GM19395 (cell line): Measurements from ENCODE around the gene CCM2.

Experiments
- ATAC-seq: cut with Tn5 transposase; IDR thresholded peaks from one replicate; pipeline ENCODE4 v1.9.1; 2021; ENCODE audit warnings: mild to moderate bottlenecking, moderate library complexity; ENCODE audit not compliant: unreplicated experiment

The CCM2 gene

DNA sequence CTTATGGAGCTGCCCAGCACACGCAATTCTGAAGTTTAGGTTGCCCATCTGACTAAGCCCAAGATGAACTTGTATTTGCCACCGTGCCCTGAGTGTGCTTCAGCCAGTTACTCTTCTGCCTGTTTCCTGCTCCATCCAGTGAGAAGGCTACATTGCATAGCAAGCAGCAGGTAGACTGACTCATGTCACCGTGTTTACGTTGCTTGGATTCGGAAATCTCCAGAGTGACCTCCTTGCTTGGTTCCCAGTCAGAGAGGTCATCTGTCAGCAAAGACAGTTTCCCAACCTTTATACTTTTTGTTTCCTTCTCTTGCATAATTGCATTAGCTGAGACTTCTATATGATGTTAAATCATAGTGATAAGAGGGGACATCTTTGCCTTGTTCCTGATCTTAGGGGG is 57.9 kb downstream of the CCM2 start:
- no peak for ATAC-seq

DNA sequence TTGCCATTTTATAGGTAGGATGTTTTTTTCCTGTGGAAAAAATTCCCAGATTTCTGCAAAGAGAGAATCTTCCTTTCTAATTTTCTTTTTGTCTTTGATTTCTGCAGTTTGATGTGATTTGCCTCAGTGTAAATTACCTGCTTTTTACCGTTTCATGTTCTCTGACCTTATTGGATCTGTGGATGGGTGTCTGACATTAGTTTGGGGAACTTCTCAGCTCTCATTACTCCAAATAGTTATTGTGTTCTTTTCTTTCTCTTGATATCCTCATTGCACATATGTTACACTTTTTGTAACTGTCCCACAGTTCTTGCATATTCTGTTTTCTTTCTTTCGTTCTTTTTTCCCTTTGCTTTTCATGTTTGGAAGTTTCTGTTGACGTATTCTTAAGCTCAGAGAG is 60.3 kb downstream of the CCM2 start:
- ATAC-seq: no peak

DNA sequence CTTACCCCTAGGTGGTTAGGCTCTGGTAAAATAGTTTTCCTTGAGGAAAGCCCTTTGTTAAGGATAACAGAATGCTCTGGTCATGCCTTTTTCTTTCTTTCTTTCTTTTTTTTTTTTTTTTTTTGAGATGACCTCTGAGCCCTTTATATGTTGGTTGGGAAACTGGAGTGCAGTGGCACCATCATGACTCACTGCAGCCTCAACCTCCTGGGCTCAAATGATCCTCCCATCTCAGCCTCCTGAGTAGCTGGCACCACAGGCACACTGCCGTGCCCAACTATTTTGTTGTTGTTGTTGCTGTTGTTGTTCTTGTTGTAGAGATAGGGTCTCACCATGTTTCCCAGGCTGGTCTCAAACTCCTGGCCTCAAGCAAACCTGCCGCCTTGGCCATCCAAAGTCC is 61.4 kb downstream of the CCM2 start:
- no peak for ATAC-seq

DNA sequence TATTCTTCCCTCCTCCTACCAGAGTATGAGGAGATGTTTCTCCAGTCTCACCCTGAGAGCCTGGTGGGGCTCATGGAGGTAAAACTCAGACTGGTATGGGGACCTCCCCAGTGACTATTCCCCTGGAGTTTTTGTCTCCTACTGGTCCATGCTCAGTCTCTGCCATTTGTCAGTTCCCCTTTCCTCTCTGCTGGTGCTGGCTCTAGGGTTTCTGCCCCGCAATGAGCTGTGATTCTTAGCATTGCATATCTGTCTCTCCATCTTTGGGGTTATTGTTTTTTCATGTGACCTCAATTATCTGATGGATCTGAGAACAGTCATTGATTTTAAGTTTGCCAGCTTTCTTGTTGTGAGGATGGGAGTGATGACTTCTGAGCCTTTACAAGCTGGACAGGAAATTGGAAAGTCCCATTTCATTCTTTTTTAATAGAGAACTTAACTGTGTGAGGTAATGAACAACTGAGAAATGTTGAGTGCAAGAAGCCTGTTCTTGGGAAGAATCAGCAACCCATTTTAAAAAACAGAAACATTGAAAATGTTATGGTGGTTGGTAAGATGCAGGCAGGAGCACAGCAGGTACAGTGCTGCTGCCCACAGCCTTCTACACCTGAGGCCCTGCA is 61.9 kb downstream of the CCM2 start:
- ATAC-seq: no peak

DNA sequence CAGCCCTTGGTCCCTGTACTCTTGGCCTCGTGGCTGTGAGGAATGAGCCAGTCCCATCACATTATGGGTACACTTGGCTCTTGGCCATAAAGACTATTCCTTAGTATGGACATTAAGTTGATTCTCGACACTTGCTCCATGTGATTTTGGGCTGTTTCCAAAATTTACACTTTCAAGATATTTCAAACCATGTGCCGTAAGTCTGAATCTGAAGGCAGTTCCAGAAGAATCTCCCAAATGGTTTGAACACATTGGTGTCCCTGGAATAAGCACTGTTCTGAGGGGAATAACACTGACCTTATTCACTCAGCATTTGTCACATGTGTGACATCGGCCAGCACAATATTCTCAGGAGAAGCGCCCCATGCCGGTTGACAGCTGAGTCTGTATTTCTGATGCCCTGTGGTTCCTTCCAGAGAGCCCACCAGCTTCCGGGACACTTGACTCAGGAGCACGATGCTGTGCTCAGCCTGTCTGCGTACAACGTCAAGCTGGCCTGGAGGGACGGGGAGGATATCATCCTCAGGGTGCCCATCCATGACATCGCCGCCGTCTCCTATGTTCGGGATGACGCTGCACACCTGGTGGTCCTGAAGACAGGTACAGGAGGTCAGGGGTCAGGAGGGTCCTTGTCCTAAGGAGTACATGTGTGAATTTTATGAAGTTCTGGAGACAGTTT is 64.2 kb downstream of the CCM2 start:
- ATAC-seq: no peak

DNA sequence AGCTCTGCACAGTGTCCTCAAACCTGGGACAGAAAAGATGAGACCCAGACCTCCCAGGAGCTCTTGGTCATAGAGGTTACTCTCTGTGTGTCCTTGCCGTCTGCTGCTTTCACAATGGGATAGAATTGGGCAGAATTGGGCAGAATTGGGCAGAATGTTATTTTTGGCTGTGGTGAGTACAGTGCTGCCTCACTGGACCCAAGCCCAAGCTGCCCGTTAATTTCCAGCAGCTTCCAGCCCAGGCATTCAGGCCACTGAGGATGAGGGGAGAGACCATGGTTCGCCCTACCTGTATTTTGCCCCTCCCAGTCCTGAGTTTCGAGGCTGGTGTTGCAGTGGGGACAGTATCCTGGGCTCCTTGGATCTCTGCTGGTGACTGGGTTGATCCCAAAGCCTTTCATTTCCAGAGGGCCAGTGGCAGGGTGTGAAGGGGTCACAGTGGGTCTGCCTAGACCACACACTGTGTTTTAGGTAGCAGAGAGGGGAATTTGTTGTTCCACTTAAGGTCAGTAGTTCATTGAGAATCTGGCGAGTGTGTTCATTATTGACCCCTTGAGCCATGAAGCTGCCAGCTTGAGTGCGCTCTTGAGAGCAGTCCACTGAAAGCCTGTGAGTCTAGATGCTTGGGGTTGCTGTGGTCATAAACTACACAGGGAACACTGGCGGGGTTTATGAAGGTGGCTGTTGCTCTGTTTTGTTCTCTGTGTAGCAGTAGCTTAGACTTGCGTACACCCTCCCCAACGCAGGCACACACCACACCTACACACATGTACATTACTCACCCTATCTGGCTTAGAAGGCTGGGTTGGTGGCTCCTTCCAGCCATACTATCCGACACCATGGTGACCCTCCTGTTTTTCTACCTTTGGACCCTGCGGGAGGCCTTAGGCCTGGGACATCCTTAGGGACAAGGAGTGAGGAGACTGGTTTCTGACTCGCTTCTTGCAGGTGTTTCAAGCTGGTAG is 65.3 kb downstream of the CCM2 start:
- no peak for ATAC-seq

DNA sequence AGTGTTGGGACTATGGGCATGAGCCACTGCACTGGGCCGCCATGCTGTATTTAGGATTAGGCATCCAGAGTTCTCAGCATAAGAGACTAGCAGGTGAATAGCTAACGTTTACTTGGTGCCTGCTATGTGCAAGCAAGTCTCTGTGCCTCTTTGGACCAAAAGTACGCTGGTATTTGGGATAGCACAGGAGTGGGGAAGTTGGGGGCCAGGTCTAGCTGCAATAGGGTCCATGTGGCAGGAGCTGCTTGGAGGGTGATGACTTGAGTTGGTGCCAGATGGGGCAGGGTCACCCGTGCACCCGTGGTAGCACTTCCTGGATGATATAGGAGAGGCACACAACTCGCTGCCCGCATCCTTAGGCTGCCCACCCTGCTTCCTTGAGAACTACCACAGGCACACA is 66.4 kb downstream of the CCM2 start:
- ATAC-seq: no peak

DNA sequence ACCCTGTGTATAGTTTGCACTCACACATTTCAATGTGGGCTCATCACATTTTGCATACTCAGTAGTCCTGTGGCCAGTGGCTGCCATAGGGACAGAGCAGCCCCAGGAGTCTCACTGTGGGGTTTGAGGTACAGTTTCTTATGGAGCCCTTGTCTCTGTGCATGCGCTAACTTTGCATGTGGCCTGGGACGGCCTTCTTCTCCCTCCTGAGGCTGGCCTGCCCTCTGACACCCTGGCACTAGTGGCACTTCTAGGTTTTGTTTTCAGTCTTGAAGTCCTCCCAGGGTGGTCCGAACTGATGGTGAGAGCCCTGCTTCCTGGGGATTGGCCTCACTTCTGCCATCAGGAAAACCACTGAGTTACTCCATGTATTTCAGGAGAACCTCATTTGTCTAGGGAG is 67.6 kb downstream of the CCM2 start:
- no peak for ATAC-seq

DNA sequence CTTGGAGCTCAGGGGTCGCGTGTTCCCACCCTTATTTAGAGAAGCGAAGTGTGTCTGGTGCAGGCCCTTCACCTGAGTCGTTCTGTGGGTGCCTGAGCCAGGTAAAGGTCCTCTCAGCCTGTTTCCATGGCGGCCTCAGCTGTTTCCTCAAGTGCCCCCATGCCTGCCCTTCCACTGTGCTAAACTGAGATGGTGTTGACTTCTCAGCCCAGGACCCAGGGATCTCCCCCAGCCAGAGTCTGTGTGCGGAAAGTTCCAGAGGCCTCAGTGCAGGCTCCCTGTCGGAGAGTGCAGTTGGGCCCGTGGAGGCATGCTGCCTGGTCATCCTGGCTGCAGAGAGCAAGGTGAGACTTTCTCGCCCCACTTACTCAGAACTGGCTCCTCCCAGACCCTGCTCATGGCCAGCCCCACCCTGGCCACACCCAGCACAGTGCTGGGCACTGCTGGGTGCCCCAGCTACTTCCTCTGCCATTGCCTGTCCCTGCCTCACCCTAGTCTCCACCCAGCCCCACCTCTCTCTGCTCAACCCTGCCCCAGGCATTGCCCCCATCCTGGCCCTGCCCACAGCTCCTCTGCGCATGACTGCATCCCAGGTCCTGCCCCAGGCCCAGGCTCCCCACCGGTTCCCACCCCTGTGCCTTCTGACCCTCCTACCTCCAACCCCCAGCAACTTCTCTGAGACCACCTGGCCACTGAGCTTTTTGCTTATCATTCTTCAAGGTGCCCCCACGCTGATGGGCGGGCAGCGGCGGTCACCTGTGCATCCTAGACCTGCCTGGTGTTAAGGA is 68.4 kb downstream of the CCM2 start:
- ATAC-seq: no peak

DNA sequence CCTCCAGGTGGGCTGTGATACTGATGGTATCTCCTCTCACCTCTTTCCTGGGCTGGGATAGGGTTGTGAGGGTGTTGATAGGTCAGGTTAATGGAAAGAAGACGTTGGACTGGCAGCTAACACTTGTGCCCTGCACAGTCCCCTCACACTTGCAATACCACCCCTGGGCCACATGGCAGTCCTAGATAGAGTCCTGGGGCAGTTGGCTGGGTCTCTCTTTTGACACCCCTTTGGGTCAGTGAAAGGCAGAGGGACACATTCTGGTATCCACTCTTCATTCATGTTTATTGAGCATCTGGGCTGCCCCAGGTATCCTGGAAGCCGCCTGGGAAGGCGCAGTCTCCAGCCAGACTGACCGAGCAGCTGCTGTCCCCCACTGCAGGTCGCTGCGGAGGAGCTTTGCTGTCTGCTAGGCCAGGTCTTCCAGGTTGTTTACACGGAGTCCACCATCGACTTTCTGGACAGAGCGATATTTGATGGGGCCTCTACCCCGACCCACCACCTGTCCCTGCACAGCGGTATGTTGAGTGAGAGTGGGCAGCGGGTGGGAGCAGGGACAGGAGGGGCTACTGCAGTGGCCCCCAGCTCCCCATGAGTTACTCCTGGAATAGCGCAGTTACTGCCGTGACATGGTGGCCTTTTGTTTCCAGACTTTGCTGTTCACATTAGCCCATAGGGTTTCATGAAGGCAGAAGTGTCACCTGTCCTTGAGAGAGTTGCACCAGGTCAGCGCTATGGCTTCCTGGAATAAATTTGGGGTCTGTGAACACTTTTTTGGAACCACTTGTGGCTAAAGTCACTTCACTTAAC is 69.6 kb downstream of the CCM2 start:
- no peak for ATAC-seq

DNA sequence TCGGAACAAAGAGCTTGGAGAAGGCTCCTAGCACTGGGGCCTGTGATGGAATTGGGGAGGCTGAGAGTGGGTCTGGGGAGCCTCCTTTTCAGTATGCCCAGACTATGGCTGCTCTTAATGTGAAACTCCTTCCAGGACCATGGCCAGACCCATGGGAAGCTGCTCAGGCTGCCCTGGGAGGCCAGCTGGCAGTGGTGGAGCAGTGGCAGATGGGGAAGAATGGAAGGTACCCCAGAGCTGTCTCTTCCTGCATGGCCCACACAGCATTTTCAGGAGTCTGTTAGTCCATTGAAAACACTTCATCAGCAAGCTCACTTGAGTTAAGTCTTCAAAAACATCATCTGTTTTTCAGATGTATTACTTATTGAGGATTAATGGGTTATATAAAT is 70.2 kb downstream of the CCM2 start:
- no peak for ATAC-seq

DNA sequence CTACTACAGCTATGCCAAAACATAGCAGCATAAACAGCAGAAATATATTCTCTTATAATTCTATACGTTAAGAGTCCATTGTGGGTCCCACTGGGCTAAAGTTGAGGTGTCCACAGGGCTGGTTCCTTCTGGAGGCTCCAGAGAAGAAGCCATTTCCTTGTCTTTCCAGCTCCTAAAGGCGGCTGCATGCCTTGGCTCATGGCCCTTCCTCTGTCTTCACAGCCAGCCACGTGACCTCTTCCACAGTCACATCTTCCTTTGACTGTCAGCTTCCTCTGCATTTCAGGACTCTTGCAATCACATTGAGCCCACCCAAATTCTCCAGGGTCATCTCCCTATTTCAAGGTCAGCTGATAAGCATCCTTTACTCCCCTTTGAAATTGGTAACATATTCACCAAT is 71.5 kb downstream of the CCM2 start:
- no peak for ATAC-seq

DNA sequence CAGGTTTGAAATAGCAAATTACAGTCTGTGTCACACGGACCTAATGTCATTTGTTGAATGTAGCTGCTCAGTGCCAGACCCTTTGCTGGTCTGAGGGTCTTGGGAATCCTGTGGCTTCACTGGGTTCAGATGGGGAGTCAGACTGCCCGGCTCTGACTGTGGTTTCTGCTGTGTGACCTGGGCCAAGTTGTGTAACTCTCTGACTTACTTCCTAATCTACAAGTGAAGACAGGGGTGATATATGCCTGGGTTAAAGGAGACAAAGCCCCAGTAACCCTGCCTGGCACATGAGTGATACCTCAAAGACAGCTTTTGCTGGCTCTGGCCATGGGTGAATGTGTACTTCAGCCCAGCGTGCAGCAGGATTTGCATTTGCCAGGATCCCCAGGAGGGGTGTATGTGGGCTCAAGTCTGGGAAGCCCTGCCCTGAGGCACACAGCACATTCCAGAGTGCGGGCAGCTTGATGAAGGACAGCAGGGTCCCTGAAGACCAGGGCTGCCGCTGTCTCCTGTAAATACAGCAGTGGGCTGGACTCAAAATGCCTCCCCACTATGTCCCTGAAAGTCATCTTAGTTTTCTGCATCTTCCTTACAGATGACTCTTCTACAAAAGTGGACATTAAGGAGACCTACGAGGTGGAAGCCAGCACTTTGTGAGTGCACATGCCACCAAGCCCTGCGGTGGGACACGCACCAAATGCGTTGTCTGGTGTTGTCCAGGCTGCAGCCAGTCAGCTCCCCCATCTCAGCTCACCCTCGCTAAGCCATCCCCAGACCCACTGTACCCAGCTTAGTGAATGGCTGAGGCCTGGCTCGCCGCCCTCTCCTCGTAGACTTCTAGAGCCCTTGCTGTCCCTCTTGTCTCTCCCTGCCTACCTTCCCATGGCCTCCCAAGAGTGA is 72.4 kb downstream of the CCM2 start:
- ATAC-seq: no peak

DNA sequence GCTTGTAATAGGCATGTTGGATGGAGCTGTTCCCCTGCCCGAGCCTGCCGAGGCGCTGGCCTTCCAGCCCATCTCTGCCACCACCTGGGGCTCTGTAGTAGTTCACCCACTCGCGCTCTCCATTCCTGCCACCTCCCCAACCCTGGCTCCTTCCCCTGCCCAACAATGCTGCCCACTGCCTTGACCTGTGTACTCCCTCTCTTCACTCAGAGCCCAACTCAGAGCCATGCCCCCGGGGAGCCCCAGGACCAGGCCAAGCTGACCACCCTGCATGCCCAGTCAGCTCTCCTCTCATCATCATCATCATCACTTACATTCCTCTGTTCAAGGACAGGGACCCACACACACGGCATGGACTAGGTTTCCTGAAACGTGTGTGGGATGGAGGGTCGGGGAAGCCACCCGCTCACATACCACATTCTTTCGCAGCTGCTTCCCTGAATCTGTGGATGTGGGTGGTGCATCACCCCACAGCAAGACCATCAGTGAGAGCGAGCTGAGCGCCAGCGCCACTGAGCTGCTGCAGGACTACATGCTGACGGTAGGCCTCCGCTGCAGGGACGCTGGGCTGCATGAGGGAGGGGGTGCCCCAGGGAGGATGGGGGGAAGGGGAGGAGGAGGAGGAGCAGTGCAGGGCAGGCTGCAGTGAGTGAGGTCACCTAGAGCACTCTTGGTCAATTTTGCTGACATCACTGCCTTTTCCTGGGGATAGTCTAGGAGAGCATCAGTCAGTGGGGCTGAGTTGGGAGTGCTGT is 73.2 kb downstream of the CCM2 start:
- no peak for ATAC-seq

DNA sequence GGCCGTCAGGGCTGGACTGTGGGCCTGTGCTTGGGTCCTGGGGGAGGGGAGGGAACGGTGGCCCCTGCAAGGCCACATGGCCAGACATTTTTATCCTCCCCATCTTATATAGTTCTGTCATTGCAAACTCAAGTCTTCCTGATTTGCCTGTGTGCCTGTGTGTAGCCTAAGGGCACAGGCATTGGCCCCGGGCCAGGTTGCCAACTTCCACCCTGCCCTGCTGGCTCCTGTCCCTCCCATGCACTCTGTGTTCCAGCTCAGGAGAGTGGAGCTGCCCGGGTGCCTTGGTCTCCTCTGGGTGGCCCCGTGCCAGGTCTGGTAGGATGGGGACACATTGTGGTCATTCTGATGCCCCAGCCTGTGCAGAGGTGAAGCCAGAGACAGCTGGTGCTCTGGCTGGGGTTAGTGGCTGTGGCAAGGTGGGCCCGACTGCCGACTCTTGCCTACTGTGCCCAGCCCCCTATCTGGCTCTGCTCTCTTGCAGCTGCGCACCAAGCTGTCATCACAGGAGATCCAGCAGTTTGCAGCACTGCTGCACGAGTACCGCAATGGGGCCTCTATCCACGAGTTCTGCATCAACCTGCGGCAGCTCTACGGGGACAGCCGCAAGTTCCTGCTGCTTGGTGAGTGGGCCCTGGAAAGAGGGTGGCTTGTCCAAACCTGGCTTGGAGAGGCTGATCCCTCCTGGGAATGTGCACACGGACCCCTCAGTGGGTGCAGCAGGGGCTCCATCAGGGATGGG is 74.0 kb downstream of the CCM2 start:
- ATAC-seq: no peak

DNA sequence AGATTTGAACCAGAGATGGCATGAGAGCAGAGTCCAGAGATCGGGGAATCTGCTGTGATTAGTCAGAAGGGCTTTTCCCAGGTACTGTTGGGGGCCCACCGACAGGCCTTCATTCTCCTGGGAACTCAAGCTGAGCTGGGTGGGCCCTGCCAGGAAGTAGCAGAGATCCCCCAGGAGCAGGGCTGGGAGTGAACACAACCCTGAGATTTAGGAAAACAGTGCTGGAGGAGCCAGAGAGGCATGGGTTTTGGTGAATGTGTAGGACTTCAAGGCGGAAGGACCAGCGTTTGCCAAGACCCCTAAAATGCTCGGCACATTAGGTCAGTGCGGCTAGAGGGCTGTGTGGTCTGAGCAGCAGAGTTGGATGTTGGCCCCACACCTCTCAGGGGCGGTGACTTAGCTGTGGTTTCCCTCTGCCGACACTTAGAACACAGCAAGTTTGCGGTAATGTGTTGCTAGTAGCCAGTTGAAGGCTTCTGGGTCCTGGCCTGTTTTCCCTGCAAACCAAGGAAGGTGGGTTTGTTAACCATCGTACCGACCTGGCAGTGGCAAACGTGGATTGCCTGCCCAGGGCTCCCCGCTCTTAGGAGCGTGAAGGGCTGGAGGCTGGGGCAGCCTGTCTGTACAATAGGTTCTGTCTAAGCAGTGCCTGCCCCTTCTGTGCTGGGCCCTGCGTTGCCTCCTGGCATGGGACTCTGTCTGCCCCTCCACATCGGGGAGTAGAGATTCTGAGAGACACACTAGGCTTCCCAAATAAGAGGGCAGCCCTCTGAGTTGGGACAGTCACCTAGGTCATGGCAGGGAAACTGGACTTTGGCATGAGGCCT is 74.7 kb downstream of the CCM2 start:
- ATAC-seq: no peak

DNA sequence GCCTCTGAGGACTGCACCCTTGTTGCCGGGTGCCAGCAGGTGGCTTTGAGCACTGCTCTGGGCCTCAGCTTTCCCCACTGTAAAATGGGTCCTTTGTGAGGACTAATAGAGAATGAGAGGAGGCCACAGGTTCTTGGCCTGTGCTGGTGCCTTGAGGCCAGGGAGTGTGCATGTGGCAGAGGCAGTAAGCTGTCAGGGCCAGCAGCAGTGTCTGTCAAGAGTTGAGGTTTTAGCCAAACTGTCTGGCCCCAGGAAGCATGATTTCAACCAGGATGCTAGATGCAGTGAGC is 75.3 kb downstream of the CCM2 start:
- no peak for ATAC-seq
